ENCODE data around the gene FRMPD1.

DNA sequence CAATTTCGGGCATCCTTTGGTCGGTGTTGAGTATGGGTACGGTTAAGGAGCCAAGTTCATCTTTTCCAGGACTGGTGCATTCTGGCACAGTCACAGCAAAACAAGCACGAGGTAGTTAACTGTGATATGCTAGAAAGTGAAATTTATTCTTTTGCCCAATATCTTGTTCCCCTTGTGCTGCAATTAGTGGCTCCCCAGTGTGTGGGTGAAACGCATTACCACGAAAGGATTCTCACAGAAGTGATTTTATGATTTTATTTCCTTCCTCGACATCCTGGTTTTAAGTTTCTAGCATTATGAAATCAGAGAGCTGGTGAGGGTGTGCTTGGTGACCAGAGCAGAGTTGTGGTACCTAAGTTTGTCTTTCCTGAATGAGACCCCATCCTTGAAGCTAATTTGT is 1.5 kb downstream of the FRMPD1 start:
- TF ChIP-seq, protein P1, sequence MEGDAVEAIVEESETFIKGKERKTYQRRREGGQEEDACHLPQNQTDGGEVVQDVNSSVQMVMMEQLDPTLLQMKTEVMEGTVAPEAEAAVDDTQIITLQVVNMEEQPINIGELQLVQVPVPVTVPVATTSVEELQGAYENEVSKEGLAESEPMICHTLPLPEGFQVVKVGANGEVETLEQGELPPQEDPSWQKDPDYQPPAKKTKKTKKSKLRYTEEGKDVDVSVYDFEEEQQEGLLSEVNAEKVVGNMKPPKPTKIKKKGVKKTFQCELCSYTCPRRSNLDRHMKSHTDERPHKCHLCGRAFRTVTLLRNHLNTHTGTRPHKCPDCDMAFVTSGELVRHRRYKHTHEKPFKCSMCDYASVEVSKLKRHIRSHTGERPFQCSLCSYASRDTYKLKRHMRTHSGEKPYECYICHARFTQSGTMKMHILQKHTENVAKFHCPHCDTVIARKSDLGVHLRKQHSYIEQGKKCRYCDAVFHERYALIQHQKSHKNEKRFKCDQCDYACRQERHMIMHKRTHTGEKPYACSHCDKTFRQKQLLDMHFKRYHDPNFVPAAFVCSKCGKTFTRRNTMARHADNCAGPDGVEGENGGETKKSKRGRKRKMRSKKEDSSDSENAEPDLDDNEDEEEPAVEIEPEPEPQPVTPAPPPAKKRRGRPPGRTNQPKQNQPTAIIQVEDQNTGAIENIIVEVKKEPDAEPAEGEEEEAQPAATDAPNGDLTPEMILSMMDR (IDR thresholded peaks at IDR 0.05; ENCODE audit: insufficient read depth, low read depth, low read length) = no peak
- no peak for TF ChIP-seq EZH2 (IDR thresholded peaks at IDR 0.05; ENCODE audit: insufficient read depth, low read length)
